Measurements from ENCODE around the gene PTGES3L. TPM values are rescaled to one million over a fixed set of nuclear protein-coding genes. Genes with fewer than 3 reads are reported as not detected.

Gene PTGES3L
- total and polyA plus RNA-seq, 4 experiments from 2014 or later: 0.20 to 0.52 (median 0.30) TPM; not detected in 1

DNA sequence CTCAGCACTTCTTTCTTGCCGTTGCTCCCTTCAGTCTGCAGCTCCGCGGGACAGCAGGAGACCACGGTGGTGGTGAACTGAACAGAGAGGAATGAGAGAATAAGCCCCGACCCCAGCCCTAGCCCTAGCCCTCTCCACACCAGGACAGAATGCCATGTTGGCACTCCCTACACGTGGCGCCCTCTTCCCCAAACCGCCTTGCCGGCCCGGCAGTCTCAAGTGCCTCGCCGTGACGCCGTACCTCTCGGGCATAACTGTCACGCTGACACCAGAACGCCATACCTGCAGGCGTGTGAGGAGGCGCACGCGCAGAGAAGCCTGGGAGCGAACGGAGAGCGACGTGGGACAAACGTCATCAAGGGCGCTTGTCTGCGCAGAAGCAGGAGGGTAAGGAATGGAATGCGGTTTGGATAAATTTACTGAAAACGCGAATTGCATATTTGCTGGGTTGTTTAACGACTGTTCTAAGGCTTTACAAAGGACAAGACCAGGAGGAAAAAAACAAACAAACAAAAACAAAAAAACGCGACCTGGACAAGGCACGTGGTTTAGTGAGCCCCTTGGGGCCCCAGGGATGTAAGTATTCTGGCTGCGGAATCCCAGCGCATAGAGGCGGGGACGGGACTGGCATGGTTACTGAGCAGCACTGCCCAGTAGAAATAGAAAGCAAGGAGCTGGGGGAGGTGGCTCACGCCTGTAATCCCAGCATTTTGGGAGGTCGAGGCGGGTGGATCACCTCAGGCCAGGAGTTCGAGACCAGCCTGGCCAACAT lies 15.5 kb downstream of the PTGES3L start, which contains the start of gene AARSD1:
TSS of gene AARSD1 (minus strand) at position 294 of the 772 bp plus-strand sequence. CDS start at position 280, 14 bp downstream.
- peaks cover 11% of the 10 kb centered on the region for H3K4me1 ChIP-seq (ENCODE audit: insufficient read depth, low read length)
- intact Hi-C loops (cut with micrococcal nuclease): loop anchor here (1.0 to 2.0 kb wide), 2 partner anchors 16 to 34 kb away; partner anchors contain the start of genes PTGES3L, RPL27 and RUNDC1
- Mint-ChIP-seq H3K4me3 (peak within 1 kb of the TSS; percentile 91 to 99 (median 97)), H3K27ac (peak within 1 kb of the TSS; percentile 79 to 99 (median 98)), H3K36me3 (peaks cover 15 to 39% of the 10 kb centered on the region in 2 donors), H3K9me3 (peaks cover 0 to 2% (median 0%) of the 10 kb centered on the region in 8 donors), H3K4me1 (peaks cover 10 to 22% (median 15%) of the 10 kb centered on the region in 4 donors), H3K27me3 (no peaks in the 10 kb centered on the region)
- no peaks in the 10 kb centered on the region for H3K9me3 ChIP-seq (ENCODE audit: control insufficient read depth in 1 of 2, low read length in 2 of 2)
- H3K36me3 ChIP-seq (ENCODE audit: insufficient read depth, low read length): peaks cover 15% of the 10 kb centered on the region
- ChIA-PET POLR2A (ENCODE audit: partially characterized antibody) (interaction anchor here (0.6 to 3.6 kb wide), 9 partner anchors 11 to 435 kb away, joined by 3 to 26 read pairs (median 3); partner anchors contain the start of genes RPL27 and RUNDC1), CTCF (ENCODE audit: partially characterized antibody) (interaction anchor here (0.6 to 2.4 kb wide), 3 partner anchors 34 to 439 kb away, joined by 3 to 8 read pairs (median 3); partner anchors contain the start of gene RPL27)
- no peaks in the 10 kb centered on the region for H3K27me3 ChIP-seq (ENCODE audit: insufficient read depth, low read length)
- peak; percentile 89 to 93 (median 89) for DNase-seq
- H3K4me3 ChIP-seq (ENCODE audit: low read length in 2 of 2): peak within 1 kb of the TSS; percentile 56 to 59
- peak within 1 kb of the TSS; percentile 71 for H3K27ac ChIP-seq (ENCODE audit: low read depth, low read length)

DNA sequence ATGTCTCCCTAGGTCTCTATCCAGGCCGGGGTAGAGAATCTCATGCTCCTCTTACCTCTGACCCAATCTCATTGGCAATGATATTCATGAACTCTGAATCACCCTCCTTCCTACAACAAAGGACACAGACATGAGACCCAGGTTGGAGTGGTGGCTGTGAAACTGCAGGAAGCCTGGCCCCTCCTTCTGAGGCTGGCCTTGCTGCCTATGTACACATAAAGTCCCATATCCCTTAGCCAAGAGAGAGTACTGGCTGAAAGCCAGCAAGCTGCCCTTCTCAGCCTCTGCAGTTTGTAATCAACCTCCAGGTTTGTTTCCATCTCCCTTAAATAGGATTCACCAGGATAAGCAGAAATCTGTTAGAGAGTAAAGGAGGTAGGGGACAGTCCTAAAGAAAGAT lies 26.2 kb downstream of the PTGES3L start:
- ChIA-PET POLR2A (ENCODE audit: partially characterized antibody) (no interaction called here), CTCF (ENCODE audit: partially characterized antibody) (interaction anchor here (1.5 kb wide), 1 partner anchor 44 kb away, joined by 6 read pairs; the partner anchor contains the start of gene RPL27)
- Mint-ChIP-seq H3K4me1 (peaks cover 0 to 3% (median under 1%) of the 10 kb centered on the region in 4 donors), H3K9me3 (no peaks in the 10 kb centered on the region), H3K27me3 (no peaks in the 10 kb centered on the region), H3K4me3 (no peak overlapping the region), H3K36me3 (peaks cover 63 to 73% of the 10 kb centered on the region in 2 donors), H3K27ac (peak overlapping the region in 1 of 7 donors; percentile 43)
- Histone ChIP-seq H3K36me3 (ENCODE audit: insufficient read depth, low read length) (peaks cover 48% of the 10 kb centered on the region), H3K4me3 (ENCODE audit: low read length in 2 of 2) (no peak overlapping the region), H3K9me3 (ENCODE audit: control insufficient read depth in 1 of 2, low read length in 2 of 2) (no peaks in the 10 kb centered on the region), H3K27me3 (ENCODE audit: insufficient read depth, low read length) (no peaks in the 10 kb centered on the region), H3K27ac (ENCODE audit: low read depth, low read length) (no peak overlapping the region), H3K4me1 (ENCODE audit: insufficient read depth, low read length) (no peaks in the 10 kb centered on the region)
- no peak for DNase-seq
- intact Hi-C loops (cut with micrococcal nuclease): no loop called here

DNA sequence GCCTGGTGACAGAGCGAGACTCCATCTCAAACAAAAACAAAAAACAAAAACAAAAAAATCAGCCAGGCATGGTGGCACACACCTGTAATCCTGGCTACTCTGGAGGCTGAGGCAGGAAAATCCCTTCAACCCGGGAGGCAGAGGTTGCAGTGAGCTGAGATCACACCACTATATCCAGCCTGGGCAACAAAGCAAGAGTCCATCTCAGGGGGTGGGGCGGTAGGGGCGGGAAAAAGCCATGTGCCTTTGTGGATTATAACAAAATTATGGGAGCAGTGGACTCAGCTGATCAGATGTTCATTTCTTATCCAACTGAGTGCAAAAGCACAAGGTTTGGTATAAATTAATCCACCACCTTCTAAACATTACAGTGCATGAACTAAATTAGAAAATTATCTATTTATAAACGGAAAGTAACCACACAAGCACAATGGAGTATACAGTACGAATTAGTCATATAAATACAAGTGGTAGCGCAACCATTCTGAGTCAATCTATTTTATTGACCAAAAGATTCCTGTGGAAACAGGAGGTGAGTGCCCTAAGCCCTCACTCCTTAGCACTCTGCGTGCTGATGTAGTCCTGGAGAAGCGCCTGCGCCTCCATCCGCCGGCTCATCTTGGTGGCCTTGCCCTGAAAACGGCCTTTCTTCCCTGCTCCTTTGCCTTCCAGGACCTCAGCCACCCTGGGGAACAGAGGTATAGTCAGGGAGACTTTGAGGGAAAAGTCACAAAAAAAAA lies 29.7 kb downstream of the PTGES3L start:
- Mint-ChIP-seq H3K27ac (no peak overlapping the region), H3K36me3 (peaks cover 47 to 56% of the 10 kb centered on the region in 2 donors), H3K4me1 (no peaks in the 10 kb centered on the region), H3K4me3 (no peak overlapping the region), H3K27me3 (no peaks in the 10 kb centered on the region), H3K9me3 (no peaks in the 10 kb centered on the region)
- no peaks in the 10 kb centered on the region for H3K4me1 ChIP-seq (ENCODE audit: insufficient read depth, low read length)
- no peak overlapping the region for H3K4me3 ChIP-seq (ENCODE audit: low read length in 2 of 2)
- H3K27me3 ChIP-seq (ENCODE audit: insufficient read depth, low read length): no peaks in the 10 kb centered on the region
- POLR2A ChIA-PET (ENCODE audit: partially characterized antibody): no interaction called here
- no peak for DNase-seq
- H3K27ac ChIP-seq (ENCODE audit: low read depth, low read length): no peak overlapping the region
- intact Hi-C loops (cut with micrococcal nuclease): no loop called here
- CTCF ChIA-PET (ENCODE audit: partially characterized antibody): interaction anchor here (1.0 kb wide), 1 partner anchor 107 kb away, joined by 3 read pairs; no protein-coding TSS in a partner anchor
- H3K36me3 ChIP-seq (ENCODE audit: insufficient read depth, low read length): peaks cover 32% of the 10 kb centered on the region
- no peaks in the 10 kb centered on the region for H3K9me3 ChIP-seq (ENCODE audit: control insufficient read depth in 1 of 2, low read length in 2 of 2)

DNA sequence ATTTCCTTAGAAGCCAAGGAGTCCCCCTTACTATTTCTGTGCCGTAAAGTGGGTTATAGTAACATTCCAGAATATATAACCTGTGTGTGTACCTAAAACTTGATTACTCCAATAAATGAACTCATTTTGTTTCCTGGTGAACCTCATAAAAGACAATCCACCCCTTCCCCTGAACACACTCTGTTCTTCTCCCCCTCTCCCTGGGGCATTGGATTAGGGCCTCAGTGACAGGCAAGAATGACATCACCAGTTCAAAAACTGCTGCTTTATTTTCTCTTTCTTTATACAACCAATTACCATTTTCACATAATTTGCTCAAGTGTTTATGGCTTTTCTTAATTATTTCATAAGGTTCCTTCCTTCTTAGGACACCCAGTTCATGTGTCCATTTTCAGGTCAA lies 33.1 kb downstream of the PTGES3L start:
- Histone ChIP-seq H3K9me3 (ENCODE audit: control insufficient read depth in 1 of 2, low read length in 2 of 2) (no peaks in the 10 kb centered on the region), H3K27ac (ENCODE audit: low read depth, low read length) (no peak overlapping the region), H3K27me3 (ENCODE audit: insufficient read depth, low read length) (no peaks in the 10 kb centered on the region), H3K4me1 (ENCODE audit: insufficient read depth, low read length) (no peaks in the 10 kb centered on the region), H3K4me3 (ENCODE audit: low read length in 2 of 2) (no peak overlapping the region), H3K36me3 (ENCODE audit: insufficient read depth, low read length) (peaks cover 14% of the 10 kb centered on the region)
- ChIA-PET POLR2A (ENCODE audit: partially characterized antibody) (no interaction called here), CTCF (ENCODE audit: partially characterized antibody) (no interaction called here)
- Mint-ChIP-seq H3K36me3 (peaks cover 28 to 29% of the 10 kb centered on the region in 2 donors), H3K27me3 (no peaks in the 10 kb centered on the region), H3K9me3 (no peaks in the 10 kb centered on the region), H3K4me1 (no peaks in the 10 kb centered on the region), H3K27ac (peak overlapping the region in 1 of 7 donors; percentile 61), H3K4me3 (no peak overlapping the region)
- DNase-seq: no peak
- intact Hi-C loops (cut with micrococcal nuclease): no loop called here

DNA sequence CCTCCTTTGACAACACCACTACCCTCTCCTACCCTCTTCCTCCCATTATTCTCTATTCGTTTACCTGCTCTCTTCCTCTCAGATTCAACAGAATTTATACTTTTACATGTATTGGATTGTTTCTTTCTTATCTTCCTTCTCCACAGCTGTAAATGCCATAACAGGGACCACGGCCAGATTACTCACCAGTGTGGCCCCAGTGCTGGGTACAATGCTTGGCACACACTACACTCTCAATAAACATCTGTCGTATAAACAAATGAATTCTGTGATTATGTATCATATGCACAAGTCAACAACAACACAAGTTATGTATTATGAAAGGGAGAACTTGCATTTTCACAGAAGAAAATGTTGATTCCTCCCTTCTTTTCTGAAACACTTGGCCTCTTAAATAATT lies 35.7 kb downstream of the PTGES3L start:
- Histone ChIP-seq H3K36me3 (ENCODE audit: insufficient read depth, low read length) (no peaks in the 10 kb centered on the region), H3K4me3 (ENCODE audit: low read length in 2 of 2) (no peak overlapping the region), H3K27ac (ENCODE audit: low read depth, low read length) (no peak overlapping the region), H3K4me1 (ENCODE audit: insufficient read depth, low read length) (no peaks in the 10 kb centered on the region), H3K9me3 (ENCODE audit: control insufficient read depth in 1 of 2, low read length in 2 of 2) (no peaks in the 10 kb centered on the region), H3K27me3 (ENCODE audit: insufficient read depth, low read length) (no peaks in the 10 kb centered on the region)
- H3K4me3 Mint-ChIP-seq: peak overlapping the region in 1 of 8 donors; percentile 66
- DNase-seq: no peak
- H3K27me3 Mint-ChIP-seq: no peaks in the 10 kb centered on the region
- peaks cover 6 to 10% of the 10 kb centered on the region in 2 donors for H3K36me3 Mint-ChIP-seq
- intact Hi-C loops (cut with micrococcal nuclease): no loop called here
- CTCF ChIA-PET (ENCODE audit: partially characterized antibody): no interaction called here
- POLR2A ChIA-PET (ENCODE audit: partially characterized antibody): no interaction called here
- H3K27ac Mint-ChIP-seq: no peak overlapping the region
- H3K4me1 Mint-ChIP-seq: no peaks in the 10 kb centered on the region
- H3K9me3 Mint-ChIP-seq: no peaks in the 10 kb centered on the region

DNA sequence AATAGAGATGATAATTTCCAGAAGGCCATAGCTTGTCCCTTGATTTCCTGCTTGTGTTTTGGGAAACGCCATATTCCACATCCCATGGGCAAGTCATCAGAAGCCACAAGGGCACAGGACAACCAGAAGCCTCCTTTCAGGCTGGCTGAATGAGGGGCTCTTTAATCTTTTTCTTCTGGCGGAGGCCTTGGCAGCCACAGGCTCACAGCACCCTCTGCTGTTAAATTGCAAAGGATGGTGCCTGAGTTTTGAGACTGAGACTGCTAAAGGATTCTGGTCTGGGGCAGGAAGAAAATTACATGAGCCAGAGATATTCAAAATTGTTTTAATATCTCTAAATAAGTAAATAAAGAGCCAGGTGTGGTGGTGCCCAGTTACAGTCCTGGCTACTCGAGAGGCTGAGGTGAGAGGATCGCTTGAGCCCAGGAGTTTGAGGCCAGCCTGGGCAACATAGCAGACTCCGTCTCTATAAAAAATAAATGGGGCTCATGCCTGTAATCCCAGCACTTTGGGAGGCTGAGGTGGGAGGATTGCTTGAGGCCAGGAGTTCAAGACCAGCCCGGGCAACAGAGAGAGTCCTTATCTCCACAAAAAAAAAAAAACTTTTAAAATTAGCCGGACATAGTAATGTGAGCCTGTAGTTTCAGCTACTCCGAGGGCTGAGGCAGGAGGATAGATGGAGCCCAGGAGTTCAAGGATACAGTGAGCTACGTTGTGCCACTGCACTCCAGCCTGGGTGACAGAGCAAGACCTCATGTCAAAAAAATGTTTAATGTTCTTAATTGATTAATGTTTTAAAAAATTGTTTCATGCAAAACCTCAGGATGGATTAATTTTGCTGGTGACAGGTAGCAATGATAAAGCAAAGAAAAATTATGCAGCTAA lies 41.9 kb downstream of the PTGES3L start:
- no peak overlapping the region for H3K27ac ChIP-seq (ENCODE audit: low read depth, low read length)
- H3K4me1 ChIP-seq (ENCODE audit: insufficient read depth, low read length): no peaks in the 10 kb centered on the region
- Mint-ChIP-seq H3K27me3 (peaks cover 0 to 7% of the 10 kb centered on the region in 2 donors), H3K4me3 (no peak overlapping the region), H3K9me3 (no peaks in the 10 kb centered on the region), H3K27ac (no peak overlapping the region), H3K36me3 (no peaks in the 10 kb centered on the region), H3K4me1 (no peaks in the 10 kb centered on the region)
- H3K9me3 ChIP-seq (ENCODE audit: control insufficient read depth in 1 of 2, low read length in 2 of 2): no peaks in the 10 kb centered on the region
- ChIA-PET CTCF (ENCODE audit: partially characterized antibody) (no interaction called here), POLR2A (ENCODE audit: partially characterized antibody) (no interaction called here)
- no peaks in the 10 kb centered on the region for H3K27me3 ChIP-seq (ENCODE audit: insufficient read depth, low read length)
- H3K4me3 ChIP-seq (ENCODE audit: low read length in 2 of 2): no peak overlapping the region
- intact Hi-C loops (cut with micrococcal nuclease): loop anchor here (2.0 kb wide), 1 partner anchor 359 kb away; no protein-coding TSS in a partner anchor
- H3K36me3 ChIP-seq (ENCODE audit: insufficient read depth, low read length): no peaks in the 10 kb centered on the region
- peak in 3 of 5 donors; percentile 3 to 10 (median 5) for DNase-seq
